D721Med (cell line): ENCODE measurements around the gene LMAN2L.

Experiments
- DNase-seq: peaks from one replicate; pipeline ENCODE4 v3.0.0; 2011; ENCODE audit warnings: low spot score; ENCODE audit not compliant: insufficient read length
- FAIRE-seq: peaks from 2 replicates; lab custom pipeline; 2011; peaks lifted over from hg19 to GRCh38; lab: Jason Lieb, UNC
- TF ChIP-seq, protein P1 (sequence below): IDR thresholded peaks from 2 replicates; pipeline ENCODE4 v1.5.1; 2012; ENCODE audit warnings: mild to moderate bottlenecking, control low read depth; ENCODE audit not compliant: insufficient read depth; ENCODE audit errors: missing control alignments

The LMAN2L gene

DNA sequence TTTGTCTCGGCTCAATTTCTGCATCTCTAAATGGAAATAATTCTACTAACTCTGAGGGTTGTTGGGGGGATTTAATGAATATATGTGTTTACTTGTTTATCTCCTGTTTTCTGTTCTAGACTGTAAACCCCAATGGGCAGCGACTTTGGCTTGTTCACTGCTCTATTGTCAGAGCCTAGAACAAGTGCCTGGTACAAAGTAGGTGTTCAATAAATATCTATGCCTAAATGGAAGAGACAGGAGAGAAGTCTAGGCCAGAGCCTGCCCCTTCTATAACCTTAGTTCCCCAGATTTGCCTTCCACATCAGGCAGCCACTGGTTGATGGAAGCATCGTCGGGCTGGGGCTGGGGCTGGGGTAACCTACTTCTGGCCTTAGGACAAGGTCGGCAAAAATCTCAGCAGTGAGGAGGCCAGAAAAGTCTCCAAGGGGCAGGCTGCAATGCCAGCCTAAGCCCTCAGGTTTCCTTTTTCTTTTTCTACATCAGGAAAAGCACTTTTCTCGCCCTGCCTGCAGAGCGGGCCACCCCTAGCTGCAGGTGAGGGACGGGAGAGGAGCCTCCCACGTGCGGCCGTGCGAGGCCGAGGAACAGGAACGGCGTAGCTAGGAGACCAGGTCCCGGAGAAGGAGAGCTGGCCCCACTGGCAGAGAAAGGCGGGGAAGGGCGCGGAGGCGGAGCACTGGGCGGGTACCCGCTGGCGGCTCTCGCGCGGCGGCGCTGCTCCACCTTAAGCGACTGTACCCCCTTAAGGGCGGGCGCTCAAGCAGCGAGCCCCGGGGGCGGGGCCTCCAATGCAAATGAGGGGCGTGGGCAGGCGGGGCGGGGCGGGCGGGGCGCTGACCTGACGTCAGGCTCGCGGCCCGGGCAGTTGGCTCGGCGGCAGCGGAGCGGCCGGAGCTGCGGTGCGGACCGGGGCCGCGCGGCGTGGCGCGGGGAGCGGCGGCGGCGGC lies 20.4 kb upstream of the LMAN2L start, which contains the start of gene CNNM4:
CNNM4 (plus strand) TSS at position 867 of the 950 bp plus-strand sequence. CDS start 98 bp downstream, outside the sequence.
- TF ChIP-seq, protein P1, sequence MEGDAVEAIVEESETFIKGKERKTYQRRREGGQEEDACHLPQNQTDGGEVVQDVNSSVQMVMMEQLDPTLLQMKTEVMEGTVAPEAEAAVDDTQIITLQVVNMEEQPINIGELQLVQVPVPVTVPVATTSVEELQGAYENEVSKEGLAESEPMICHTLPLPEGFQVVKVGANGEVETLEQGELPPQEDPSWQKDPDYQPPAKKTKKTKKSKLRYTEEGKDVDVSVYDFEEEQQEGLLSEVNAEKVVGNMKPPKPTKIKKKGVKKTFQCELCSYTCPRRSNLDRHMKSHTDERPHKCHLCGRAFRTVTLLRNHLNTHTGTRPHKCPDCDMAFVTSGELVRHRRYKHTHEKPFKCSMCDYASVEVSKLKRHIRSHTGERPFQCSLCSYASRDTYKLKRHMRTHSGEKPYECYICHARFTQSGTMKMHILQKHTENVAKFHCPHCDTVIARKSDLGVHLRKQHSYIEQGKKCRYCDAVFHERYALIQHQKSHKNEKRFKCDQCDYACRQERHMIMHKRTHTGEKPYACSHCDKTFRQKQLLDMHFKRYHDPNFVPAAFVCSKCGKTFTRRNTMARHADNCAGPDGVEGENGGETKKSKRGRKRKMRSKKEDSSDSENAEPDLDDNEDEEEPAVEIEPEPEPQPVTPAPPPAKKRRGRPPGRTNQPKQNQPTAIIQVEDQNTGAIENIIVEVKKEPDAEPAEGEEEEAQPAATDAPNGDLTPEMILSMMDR = no peak
- DNase-seq = peak; percentile 91
- no peak for FAIRE-seq

DNA sequence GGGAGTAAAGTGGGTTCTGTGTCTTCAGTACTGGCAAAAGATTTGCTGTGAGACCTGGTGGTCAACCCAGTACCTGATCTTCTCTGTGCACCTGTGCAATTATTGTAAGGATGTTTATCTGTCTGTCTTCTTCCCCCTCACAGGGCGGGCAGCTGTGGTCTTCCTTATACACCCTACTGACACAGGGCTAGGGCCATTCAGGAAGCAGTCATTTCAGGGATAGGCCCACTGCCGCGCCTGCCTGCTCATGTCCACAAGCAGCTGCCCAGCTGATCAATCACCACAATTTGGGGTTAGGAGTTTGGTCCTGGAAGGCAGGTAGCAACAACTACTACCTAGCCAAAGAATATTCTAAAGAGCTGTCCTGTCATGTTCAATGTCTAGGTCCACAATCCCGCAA lies 19.7 kb upstream of the LMAN2L start:
- DNase-seq = no peak
- no peak for FAIRE-seq

DNA sequence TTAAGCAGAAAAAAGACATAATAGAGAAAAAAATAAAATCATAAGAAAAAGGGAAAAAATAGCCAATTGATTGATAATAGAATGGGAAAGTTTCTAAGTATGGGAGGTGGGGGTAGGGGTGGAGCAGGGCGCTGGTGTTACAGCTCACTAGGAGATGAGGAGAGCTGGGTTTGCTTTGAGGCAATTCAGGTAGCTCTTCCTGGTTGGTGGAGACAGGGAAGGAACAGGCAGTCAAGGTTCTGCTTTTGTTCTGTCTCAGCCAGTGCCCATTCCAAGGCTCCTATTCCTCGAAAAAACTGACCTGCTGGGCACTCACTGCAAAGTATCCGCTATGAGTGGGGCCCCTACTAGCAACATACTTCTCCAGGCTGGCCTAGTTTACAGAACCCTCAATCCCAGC lies 19.1 kb upstream of the LMAN2L start:
- TF ChIP-seq, protein P1 = no peak
- no peak for DNase-seq
- FAIRE-seq = no peak

More for the DNA sequence above, 19.7 kb upstream of the LMAN2L start:
- TF ChIP-seq, protein P1 = no peak

DNA sequence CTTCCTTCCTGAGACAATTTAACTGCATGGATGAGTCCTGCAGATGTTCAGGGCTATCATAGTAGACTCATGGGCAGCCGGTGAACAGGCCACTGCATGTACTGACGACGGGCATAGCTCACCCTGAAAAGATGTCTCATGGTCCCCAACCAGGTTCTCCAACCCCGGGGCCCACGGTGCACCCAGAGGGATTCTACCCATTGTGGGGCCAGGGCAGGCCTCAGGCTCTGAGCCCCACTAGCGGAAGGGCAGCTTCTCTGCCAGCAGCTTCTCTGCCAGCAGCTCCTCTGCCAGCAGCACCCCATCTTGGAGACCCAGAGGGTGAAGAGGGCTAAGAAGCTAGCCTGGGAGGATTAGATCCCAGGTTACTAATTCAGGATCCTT lies 17.6 kb upstream of the LMAN2L start:
- FAIRE-seq = no peak
- TF ChIP-seq, protein P1 = no peak

DNA sequence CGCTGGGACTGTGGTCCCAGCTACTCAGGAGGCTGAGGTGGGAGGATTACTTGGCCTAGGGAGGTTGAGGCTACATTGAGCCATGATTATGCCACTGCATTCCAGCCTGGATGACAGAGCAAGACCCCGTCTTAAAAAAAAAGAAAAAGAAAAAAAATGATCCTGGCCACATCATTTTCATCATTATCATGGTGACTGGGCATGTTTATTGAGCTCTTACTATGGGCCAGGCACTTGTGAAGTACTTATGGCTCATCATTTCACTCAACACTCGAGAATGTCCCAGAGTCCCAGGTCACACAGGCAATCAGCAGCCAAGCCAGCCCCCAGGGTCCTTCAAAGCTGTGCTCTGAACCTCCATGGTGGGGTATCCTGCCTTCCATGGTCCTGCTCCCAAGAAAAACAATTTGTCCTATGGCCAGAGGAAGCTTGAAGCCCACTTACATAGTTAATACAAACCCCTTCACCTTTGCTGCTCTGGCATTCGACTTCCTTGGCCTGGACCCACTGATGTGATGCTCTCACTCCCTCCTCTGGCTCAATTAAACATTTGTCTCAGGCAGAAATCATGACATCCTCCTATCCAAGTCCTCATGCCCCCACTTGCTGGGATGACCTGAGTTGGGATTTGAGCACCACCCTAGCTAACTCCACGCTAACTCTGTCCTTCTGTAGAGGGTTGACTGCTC lies 17.1 kb upstream of the LMAN2L start:
- TF ChIP-seq, protein P1 = no peak
- DNase-seq = no peak
- no peak for FAIRE-seq

More for the DNA sequence above, 17.6 kb upstream of the LMAN2L start:
- DNase-seq = no peak

DNA sequence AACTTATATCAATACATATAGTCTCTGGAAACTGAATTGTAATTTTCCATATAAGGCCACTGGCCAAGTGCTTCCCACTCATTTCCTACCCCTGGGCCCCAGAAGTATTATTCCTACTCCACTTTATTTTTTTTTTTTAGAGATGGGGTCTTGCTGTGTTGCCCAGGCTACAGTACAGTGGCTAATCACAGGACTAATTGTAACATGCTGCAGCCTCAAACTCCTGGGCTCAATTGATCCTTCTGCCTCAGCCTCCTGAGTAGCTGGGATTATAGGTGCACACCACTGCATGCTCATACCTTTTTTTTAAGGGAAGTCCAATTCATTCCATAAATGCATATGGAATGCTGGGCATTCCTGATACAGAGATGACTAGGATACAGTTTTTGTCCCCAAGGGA lies 14.5 kb upstream of the LMAN2L start:
- no peak for DNase-seq
- TF ChIP-seq, protein P1 = no peak
- FAIRE-seq = no peak
